Measurements from ENCODE around the gene KLHL30. TPM values are rescaled to one million over a fixed set of nuclear protein-coding genes. Genes with fewer than 3 reads are reported as not detected.
A peak's percentile ranks its signal among the peaks of the same experiment; 100 is the strongest.

Gene KLHL30
- polyA plus RNA-seq, 1 donor (not counting 4 experiments of a cell fraction or from before 2014, with no cell fraction given): not detected

DNA sequence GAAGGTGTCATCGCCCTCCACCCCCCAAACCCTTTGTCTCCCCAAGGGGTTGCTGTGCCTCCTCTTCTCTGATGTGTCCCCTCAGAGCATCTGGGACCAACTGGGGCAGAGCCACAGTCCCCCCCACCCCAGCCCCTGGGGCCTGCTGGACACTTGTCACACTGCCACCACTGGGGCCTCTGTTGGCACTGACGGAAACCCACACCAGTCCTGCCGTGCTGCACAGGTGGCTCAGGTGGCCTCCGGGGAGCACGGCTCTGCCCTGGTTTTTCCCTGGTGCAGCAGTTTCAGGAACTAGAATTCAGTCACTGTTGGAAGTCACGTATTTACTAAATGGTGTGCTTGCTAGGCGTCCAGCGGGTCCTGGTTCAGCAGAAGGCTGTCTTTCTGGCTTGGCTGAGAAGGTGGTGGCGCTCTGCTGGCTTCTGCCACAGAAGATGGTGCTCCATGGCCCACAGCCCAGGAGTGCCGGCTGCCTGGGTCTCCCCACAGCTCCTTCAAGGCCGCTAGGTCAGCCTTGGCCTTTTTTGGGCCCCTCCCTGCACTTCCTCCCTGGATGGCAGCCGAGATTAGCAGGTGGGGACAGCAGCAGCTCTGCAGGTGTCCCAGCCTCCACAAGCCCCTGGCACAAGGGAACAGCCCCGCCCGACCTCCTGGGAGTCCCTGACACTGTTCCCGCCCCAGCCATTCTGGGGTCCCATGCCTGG, 18.6 kb upstream of the KLHL30 start:
- Histone ChIP-seq H3K27me3 (ENCODE audit: control insufficient read depth, extremely low read depth, insufficient read depth, low read length) (peaks cover 33% of the 10 kb centered on the region), H3K36me3 (ENCODE audit: control insufficient read depth in 2 of 2, extremely low read depth in 1 of 2, insufficient read depth in 2 of 2, low read length in 2 of 2) (no peaks in the 10 kb centered on the region), H3K79me2 (ENCODE audit: control insufficient read depth, insufficient read depth, low read length) (no peaks in the 10 kb centered on the region), H3K9me1 (ENCODE audit: control insufficient read depth, extremely low read depth, insufficient read depth, low read length) (no peaks in the 10 kb centered on the region), H4K20me1 (ENCODE audit: control insufficient read depth, extremely low read depth, insufficient read depth, low read length) (no peaks in the 10 kb centered on the region), H2AFZ (ENCODE audit: control insufficient read depth, low read length) (no peak overlapping the region), H3K9me3 (ENCODE audit: control insufficient read depth, low read depth, low read length) (no peaks in the 10 kb centered on the region), H3K4me2 (ENCODE audit: control insufficient read depth, extremely low read depth, insufficient read depth, low read depth, low read length) (no peak overlapping the region), H3K4me3 (ENCODE audit: control insufficient read depth in 2 of 3, extremely low read depth in 1 of 3, insufficient read depth in 2 of 3, low read depth in 1 of 3, low read length in 3 of 3) (no peak overlapping the region), H3K9ac (ENCODE audit: control insufficient read depth, extremely low read depth, insufficient read depth, low read length) (no peak overlapping the region), H3K27ac (ENCODE audit: control insufficient read depth, insufficient read depth, low read length) (no peak overlapping the region), H3K4me1 (ENCODE audit: control insufficient read depth, extremely low read depth, insufficient read depth, low read length) (no peaks in the 10 kb centered on the region)
- FAIRE-seq (no peak), DNase-seq (ENCODE audit: low read depth, low spot score) (no peak)
- dilution Hi-C loops (cut with MboI; ENCODE audit: extremely low pct_ligation_motif_present, low sequenced_read_pairs): no loop called here
- TF ChIP-seq, protein P1, sequence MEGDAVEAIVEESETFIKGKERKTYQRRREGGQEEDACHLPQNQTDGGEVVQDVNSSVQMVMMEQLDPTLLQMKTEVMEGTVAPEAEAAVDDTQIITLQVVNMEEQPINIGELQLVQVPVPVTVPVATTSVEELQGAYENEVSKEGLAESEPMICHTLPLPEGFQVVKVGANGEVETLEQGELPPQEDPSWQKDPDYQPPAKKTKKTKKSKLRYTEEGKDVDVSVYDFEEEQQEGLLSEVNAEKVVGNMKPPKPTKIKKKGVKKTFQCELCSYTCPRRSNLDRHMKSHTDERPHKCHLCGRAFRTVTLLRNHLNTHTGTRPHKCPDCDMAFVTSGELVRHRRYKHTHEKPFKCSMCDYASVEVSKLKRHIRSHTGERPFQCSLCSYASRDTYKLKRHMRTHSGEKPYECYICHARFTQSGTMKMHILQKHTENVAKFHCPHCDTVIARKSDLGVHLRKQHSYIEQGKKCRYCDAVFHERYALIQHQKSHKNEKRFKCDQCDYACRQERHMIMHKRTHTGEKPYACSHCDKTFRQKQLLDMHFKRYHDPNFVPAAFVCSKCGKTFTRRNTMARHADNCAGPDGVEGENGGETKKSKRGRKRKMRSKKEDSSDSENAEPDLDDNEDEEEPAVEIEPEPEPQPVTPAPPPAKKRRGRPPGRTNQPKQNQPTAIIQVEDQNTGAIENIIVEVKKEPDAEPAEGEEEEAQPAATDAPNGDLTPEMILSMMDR (optimal IDR thresholded peaks at IDR 0.05 in 1 of 3, IDR thresholded peaks at IDR 0.05 in 1 of 3, conservative IDR thresholded peaks at IDR 0.05 in 1 of 3; ENCODE audit: extremely low read depth in 1 of 3, insufficient read depth in 2 of 3, low read length in 3 of 3): no peak
- TF ChIP-seq EZH2 (IDR thresholded peaks at IDR 0.05; ENCODE audit: low read length): no peak

DNA sequence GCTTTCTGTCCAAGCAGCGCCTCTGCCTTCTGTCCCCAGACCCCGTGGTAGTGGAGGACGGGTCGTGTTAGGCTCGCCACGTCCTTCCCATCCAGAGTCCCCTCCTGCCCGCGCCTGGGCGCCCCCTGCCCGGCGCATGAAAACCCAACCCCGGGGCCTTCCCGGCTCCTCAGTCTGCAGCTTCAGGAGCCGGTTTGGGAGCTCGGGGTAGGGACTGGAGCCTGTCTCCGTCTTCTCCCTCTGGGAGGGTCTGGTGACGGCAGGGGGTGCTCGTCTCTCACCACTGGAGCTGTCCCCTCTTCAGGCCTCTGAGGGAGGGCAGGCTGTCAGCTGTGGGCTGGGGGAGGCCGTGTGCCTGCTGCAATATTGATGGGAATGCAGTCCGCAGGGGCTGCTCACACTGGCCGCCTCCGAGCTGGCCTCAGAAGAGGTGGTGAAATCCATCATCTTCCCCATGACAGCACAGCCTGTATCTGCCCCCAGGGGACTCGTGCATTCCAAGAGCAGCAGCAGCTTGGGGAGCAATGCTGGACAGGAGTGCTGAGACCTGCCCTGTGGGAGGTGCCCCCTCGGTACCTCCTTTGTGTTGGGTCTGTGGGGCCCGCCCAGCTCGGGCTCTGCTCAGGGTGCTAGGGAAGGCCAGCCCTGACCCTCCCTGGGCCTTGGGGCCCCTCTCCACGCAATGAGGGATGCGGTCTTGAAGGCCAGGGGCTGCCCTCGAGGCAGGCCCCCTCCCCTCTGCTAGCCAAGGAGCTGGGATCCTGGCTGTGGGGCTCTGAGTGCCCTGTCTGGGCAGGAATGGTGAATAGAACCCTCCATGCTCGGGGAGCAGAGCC, 17.8 kb upstream of the KLHL30 start:
- no peak overlapping the region for H3K9ac ChIP-seq (ENCODE audit: control insufficient read depth, extremely low read depth, insufficient read depth, low read length)
- H3K4me1 ChIP-seq (ENCODE audit: control insufficient read depth, extremely low read depth, insufficient read depth, low read length): no peaks in the 10 kb centered on the region
- H3K4me3 ChIP-seq (ENCODE audit: control insufficient read depth in 2 of 3, extremely low read depth in 1 of 3, insufficient read depth in 2 of 3, low read depth in 1 of 3, low read length in 3 of 3): no peak overlapping the region
- TF ChIP-seq, protein P1 (optimal IDR thresholded peaks at IDR 0.05 in 1 of 3, IDR thresholded peaks at IDR 0.05 in 1 of 3, conservative IDR thresholded peaks at IDR 0.05 in 1 of 3; ENCODE audit: extremely low read depth in 1 of 3, insufficient read depth in 2 of 3, low read length in 3 of 3): peak in 1 of 3 experiments; percentile 22
- no peak for TF ChIP-seq EZH2 (IDR thresholded peaks at IDR 0.05; ENCODE audit: low read length)
- H4K20me1 ChIP-seq (ENCODE audit: control insufficient read depth, extremely low read depth, insufficient read depth, low read length): no peaks in the 10 kb centered on the region
- no peak overlapping the region for H3K27ac ChIP-seq (ENCODE audit: control insufficient read depth, insufficient read depth, low read length)
- H3K4me2 ChIP-seq (ENCODE audit: control insufficient read depth, extremely low read depth, insufficient read depth, low read depth, low read length): no peak overlapping the region
- H3K36me3 ChIP-seq (ENCODE audit: control insufficient read depth in 2 of 2, extremely low read depth in 1 of 2, insufficient read depth in 2 of 2, low read length in 2 of 2): no peaks in the 10 kb centered on the region
- FAIRE-seq (no peak), DNase-seq (ENCODE audit: low read depth, low spot score) (no peak)
- H3K9me3 ChIP-seq (ENCODE audit: control insufficient read depth, low read depth, low read length): no peaks in the 10 kb centered on the region
- dilution Hi-C loops (cut with MboI; ENCODE audit: extremely low pct_ligation_motif_present, low sequenced_read_pairs): no loop called here
- no peaks in the 10 kb centered on the region for H3K79me2 ChIP-seq (ENCODE audit: control insufficient read depth, insufficient read depth, low read length)
- peaks cover 33% of the 10 kb centered on the region for H3K27me3 ChIP-seq (ENCODE audit: control insufficient read depth, extremely low read depth, insufficient read depth, low read length)
- H3K9me1 ChIP-seq (ENCODE audit: control insufficient read depth, extremely low read depth, insufficient read depth, low read length): no peaks in the 10 kb centered on the region
- H2AFZ ChIP-seq (ENCODE audit: control insufficient read depth, low read length): no peak overlapping the region
